MM.1S (cell line): ENCODE measurements around the gene XXYLT1.
"Not testable (repeated sequence)": the region's sequence is repeated elsewhere in the genome, so short reads cannot be mapped to it uniquely, and the experiment has no call there.

Source experiments
- DNase-seq: peaks from one replicate; pipeline ENCODE4 v3.0.0-alpha.2; 2015
- H2AFZ ChIP-seq: fragments of 300-600 bp; sonication (generic); 2 replicates; pipeline ENCODE4 v1.6.0; 2016; ENCODE audit warnings: antibody characterized with exemption, low read length
- H3F3A ChIP-seq: fragments of 300-600 bp; sonication (generic); 2 replicates; pipeline ENCODE4 v1.6.1; 2016; ENCODE audit warnings: mild to moderate bottlenecking, antibody characterized with exemption, low read length, moderate library complexity, mixed read lengths; ENCODE audit not compliant: insufficient read depth
- H3K27ac ChIP-seq: fragments of 300-600 bp; sonication (generic); 2 replicates; pipeline ENCODE4 v1.5.1; 2016; ENCODE audit warnings: mild to moderate bottlenecking, low read length
- H3K27me3 ChIP-seq: fragments of 300-600 bp; sonication (generic); replicated peaks from 2 replicates; pipeline ENCODE4 v1.6.0; 2016; ENCODE audit warnings: low read length; ENCODE audit not compliant: insufficient read depth
- H3K36me3 ChIP-seq: fragments of 300-600 bp; sonication (generic); replicated peaks from 2 replicates; pipeline ENCODE4 v1.6.1; 2016; ENCODE audit warnings: mild to moderate bottlenecking, low read length, mixed read lengths; ENCODE audit not compliant: insufficient read depth
- H3K4me1 ChIP-seq: fragments of 300-600 bp; sonication (generic); 2 replicates; pipeline ENCODE4 v1.6.1; 2016; ENCODE audit warnings: low read length, mixed read lengths
- H3K4me2 ChIP-seq: fragments of 300-600 bp; sonication (generic); 2 replicates; pipeline ENCODE4 v1.6.0; 2016; ENCODE audit warnings: low read depth, low read length
- H3K4me3 ChIP-seq: fragments of 300-600 bp; sonication (generic); 2 replicates; pipeline ENCODE4 v1.5.1; 2016; ENCODE audit warnings: low read length, mixed read lengths
- H3K79me2 ChIP-seq: fragments of 300-600 bp; sonication (generic); 2 replicates; pipeline ENCODE4 v1.6.1; 2016; ENCODE audit warnings: mixed run types, low read length, mixed read lengths
- H3K9ac ChIP-seq: fragments of 300-600 bp; sonication (generic); 2 replicates; pipeline ENCODE4 v1.6.1; 2016; ENCODE audit warnings: low read length, mixed read lengths
- H3K9me2 ChIP-seq: fragments of 300-600 bp; sonication (generic); replicated peaks from 2 replicates; pipeline ENCODE4 v1.6.1; 2016; ENCODE audit warnings: mild to moderate bottlenecking, low read length, mixed read lengths; ENCODE audit not compliant: insufficient read depth
- H3K9me3 ChIP-seq: fragments of 300-600 bp; sonication (generic); replicated peaks from 2 replicates; pipeline ENCODE4 v1.6.1; 2016; ENCODE audit warnings: mild to moderate bottlenecking, low read length, mixed read lengths; ENCODE audit not compliant: insufficient read depth
- H4K20me1 ChIP-seq: fragments of 300-600 bp; sonication (generic); 2 replicates; pipeline ENCODE4 v1.6.1; 2016; ENCODE audit warnings: mild to moderate bottlenecking, low read length, moderate library complexity, mixed read lengths; ENCODE audit not compliant: insufficient read depth
- CTCF ChIP-seq: fragments of 300-600 bp; sonication (generic); IDR thresholded peaks from 2 replicates; pipeline ENCODE4 v1.5.1; 2016; ENCODE audit warnings: antibody characterized with exemption, low read length, mixed read lengths
- EZH2 ChIP-seq: fragments of 300-600 bp; sonication (generic); optimal IDR thresholded peaks from 2 replicates; pipeline ENCODE3; 2017; ENCODE audit warnings: low read depth, mild to moderate bottlenecking, antibody characterized with exemption, low read length, mixed read lengths
- EZH2phosphoT487 ChIP-seq: fragments of 300-600 bp; sonication (generic); IDR thresholded peaks from 2 replicates; pipeline ENCODE4 v1.6.1; 2018; ENCODE audit warnings: antibody characterized with exemption, low read length

Gene XXYLT1

DNA sequence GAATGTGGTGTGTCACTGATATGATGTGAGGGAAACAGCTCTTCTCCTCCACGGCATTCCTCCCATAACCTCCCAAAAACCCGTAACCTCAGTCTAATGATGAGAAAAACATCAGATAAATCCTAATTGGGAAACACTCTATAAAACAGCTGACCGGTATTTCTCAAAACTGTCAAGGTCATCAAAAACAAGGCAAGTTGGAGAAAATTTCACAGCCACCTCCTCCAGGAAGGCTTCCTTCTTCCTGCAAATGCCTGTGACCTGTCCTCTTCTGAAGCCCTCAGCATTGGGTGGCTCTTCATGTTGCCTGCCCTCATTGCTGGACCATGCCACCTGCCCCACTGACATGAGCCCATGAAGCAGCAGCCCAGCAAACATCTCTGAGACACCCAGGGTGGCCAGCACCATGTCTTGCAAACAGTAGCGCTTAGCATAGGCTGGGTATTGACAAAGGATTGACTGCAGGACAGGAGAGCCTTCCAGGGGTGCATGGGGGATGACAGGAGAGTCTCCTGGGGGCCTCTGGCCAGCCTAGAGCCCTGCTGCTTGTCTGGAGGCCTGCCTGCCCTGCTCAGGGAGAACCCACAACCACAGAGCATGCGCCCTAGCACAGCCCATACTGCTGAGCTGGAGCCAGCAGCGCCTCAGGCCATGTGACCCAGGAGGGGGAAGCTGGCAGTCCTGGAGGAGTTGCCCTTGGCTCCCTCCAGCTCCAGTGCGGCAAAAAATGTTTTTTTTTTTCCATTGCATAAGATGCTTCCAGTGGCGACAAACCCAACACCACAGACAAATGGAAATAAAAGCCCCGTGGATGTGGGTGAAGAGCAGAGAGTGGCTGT lies 49.7 kb downstream of the XXYLT1 start:
- no peaks in the 10 kb centered on the region for H4K20me1 ChIP-seq
- TF ChIP-seq EZH2 (no peak), CTCF (no peak), EZH2phosphoT487 (no peak)
- no peak overlapping the region for H3K27ac ChIP-seq
- no peaks in the 10 kb centered on the region for H3K9me2 ChIP-seq
- H2AFZ ChIP-seq, result no peak overlapping the region
- no peaks in the 10 kb centered on the region for H3F3A ChIP-seq
- H3K27me3 ChIP-seq, result no peaks in the 10 kb centered on the region
- DNase-seq, result no peak
- H3K9me3 ChIP-seq, result no peaks in the 10 kb centered on the region
- no peaks in the 10 kb centered on the region for H3K79me2 ChIP-seq
- H3K4me2 ChIP-seq, result no peak overlapping the region
- no peaks in the 10 kb centered on the region for H3K4me1 ChIP-seq
- H3K36me3 ChIP-seq, result no peaks in the 10 kb centered on the region
- H3K9ac ChIP-seq, result no peak overlapping the region
- no peak overlapping the region for H3K4me3 ChIP-seq

GRCh38 chr3:195219351-195220230 lies 51.4 kb downstream of the XXYLT1 start:
- H3F3A ChIP-seq, result no peaks in the 10 kb centered on the region
- H3K27me3 ChIP-seq, result no peaks in the 10 kb centered on the region
- no peak overlapping the region for H3K27ac ChIP-seq
- H3K4me2 ChIP-seq, result no peak overlapping the region
- TF ChIP-seq EZH2 (no peak), EZH2phosphoT487 (no peak), CTCF (no peak)
- H3K9me2 ChIP-seq, result no peaks in the 10 kb centered on the region
- H2AFZ ChIP-seq, result no peak overlapping the region
- H3K4me3 ChIP-seq, result no peak overlapping the region
- H3K9me3 ChIP-seq, result no peaks in the 10 kb centered on the region
- no peak overlapping the region for H3K9ac ChIP-seq
- H4K20me1 ChIP-seq, result no peaks in the 10 kb centered on the region
- no peaks in the 10 kb centered on the region for H3K36me3 ChIP-seq
- no peaks in the 10 kb centered on the region for H3K4me1 ChIP-seq
- no peaks in the 10 kb centered on the region for H3K79me2 ChIP-seq
- DNase-seq, result no peak

DNA sequence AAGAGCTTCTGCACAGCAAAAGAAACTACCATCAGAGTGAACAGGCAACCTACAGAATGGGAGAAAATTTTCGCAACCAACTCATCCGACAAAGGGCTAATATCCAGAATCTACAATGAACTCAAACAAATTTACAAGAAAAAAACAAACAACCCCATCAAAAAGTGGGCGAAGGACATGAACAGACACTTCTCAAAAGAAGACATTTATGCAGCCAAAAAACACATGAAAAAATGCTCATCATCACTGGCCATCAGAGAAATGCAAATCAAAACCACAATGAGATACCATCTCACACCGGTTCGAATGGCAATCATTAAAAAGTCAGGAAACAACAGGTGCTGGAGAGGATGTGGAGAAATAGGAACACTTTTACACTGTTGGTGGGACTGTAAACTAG lies 52.6 kb downstream of the XXYLT1 start:
- not testable (repeated sequence) for H3K36me3 ChIP-seq, H3K9me2 ChIP-seq, H3K9ac ChIP-seq, H3F3A ChIP-seq, H3K9me3 ChIP-seq, H4K20me1 ChIP-seq, H3K79me2 ChIP-seq, H3K27me3 ChIP-seq, H3K27ac ChIP-seq, H2AFZ ChIP-seq, H3K4me2 ChIP-seq, H3K4me3 ChIP-seq, DNase-seq, H3K4me1 ChIP-seq

GRCh38 chr3:195215576-195215975 lies 55.4 kb downstream of the XXYLT1 start:
- H3K4me3 ChIP-seq, H3K36me3 ChIP-seq, H3K9me2 ChIP-seq, H4K20me1 ChIP-seq, H3K4me2 ChIP-seq, H3K4me1 ChIP-seq, H3K27me3 ChIP-seq, H3K9ac ChIP-seq, H2AFZ ChIP-seq, H3F3A ChIP-seq, DNase-seq, H3K27ac ChIP-seq, H3K9me3 ChIP-seq, H3K79me2 ChIP-seq: not testable (repeated sequence)
